Activated effector memory CD4-positive, alpha-beta T cell treated with anti-CD3 and anti-CD28 coated beads, Interleukin-2, amount 50 U/mL, for 16 hours (primary cell): Measurements from ENCODE around the gene EIF5A.

Source experiments
- DNase-seq: peaks from one replicate; pipeline ENCODE4 v3.0.0-alpha.2; 2020

Gene EIF5A

DNA sequence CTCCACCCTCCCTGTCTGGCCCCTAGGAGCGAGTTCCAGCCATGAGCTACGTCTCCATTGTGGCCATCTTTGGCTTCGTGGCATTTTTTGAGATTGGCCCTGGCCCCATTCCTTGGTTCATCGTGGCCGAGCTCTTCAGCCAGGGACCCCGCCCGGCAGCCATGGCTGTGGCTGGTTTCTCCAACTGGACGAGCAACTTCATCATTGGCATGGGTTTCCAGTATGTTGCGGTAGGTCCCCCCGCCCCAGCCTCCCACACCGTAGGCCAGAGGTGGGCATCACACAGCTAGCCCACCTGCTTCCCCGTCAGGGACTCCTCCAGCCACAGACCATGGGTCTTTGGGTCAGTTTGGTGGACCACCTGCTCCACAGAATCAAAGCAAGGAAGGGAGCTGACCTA is 21.7 kb upstream of the EIF5A start:
- no peak for DNase-seq

GRCh38 chr17:7289256-7290032 is 18.0 kb upstream of the EIF5A start:
- no peak for DNase-seq

- DNase-seq, result no peak
Measured at GRCh38 chr17:7290166-7290565, 17.3 kb upstream of the EIF5A start.

- DNase-seq, result no peak
Measured at GRCh38 chr17:7290685-7291084, 16.7 kb upstream of the EIF5A start.

- no peak for DNase-seq
Measured at GRCh38 chr17:7292194-7292593, 15.2 kb upstream of the EIF5A start.

GRCh38 chr17:7292729-7293128 is 14.7 kb upstream of the EIF5A start:
- no peak for DNase-seq

- no peak for DNase-seq
Measured at GRCh38 chr17:7293159-7293558, 14.3 kb upstream of the EIF5A start.

DNA sequence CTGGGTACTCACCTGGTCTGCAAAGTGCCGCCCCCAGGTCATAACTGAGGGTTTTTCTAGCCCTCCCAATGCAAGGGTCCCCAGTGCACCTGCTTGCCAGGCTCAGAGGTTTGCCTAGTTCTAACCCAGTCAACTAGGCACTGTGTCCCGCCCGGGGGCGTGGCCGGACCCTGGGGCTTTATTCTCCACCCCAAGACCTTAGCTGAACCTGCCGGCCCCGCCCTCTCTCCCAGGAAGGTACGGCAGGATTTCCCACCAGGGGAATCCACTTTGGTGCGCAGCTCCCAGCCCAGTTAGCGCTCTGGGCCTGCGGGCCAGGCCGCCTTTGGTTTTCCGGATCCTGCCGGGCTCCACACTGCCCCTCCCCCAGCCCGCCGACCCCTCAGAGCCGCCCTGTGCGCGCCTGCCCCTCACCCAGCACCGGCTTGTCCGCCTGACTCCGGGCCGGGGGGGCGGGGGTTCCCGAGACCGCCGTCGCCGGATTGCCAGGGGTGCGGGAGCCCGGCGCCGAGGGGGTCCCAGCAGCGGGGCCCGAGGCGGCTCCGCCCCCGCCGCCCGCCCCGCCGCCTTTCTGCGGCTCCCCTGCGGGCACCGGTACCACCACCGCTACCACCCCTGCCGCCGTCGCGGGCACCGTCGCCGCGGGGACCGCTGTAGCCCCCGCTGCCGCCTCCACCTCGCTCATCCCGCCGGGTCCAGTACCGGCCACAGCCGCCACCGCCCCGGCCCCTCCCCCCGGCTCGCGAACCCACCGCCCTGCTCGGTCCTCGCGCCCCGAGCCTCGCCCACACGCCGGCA is 13.4 kb upstream of the EIF5A start:
- DNase-seq, result peak; percentile 72

- peak; percentile 91 for DNase-seq
Measured at GRCh38 chr17:7294614-7295153, 12.7 kb upstream of the EIF5A start, which contains the start of gene YBX2. Gene YBX2, minus strand, starts transcription at chr17:7294639. Its CDS starts 139 bp downstream, at chr17:7294500.

DNA sequence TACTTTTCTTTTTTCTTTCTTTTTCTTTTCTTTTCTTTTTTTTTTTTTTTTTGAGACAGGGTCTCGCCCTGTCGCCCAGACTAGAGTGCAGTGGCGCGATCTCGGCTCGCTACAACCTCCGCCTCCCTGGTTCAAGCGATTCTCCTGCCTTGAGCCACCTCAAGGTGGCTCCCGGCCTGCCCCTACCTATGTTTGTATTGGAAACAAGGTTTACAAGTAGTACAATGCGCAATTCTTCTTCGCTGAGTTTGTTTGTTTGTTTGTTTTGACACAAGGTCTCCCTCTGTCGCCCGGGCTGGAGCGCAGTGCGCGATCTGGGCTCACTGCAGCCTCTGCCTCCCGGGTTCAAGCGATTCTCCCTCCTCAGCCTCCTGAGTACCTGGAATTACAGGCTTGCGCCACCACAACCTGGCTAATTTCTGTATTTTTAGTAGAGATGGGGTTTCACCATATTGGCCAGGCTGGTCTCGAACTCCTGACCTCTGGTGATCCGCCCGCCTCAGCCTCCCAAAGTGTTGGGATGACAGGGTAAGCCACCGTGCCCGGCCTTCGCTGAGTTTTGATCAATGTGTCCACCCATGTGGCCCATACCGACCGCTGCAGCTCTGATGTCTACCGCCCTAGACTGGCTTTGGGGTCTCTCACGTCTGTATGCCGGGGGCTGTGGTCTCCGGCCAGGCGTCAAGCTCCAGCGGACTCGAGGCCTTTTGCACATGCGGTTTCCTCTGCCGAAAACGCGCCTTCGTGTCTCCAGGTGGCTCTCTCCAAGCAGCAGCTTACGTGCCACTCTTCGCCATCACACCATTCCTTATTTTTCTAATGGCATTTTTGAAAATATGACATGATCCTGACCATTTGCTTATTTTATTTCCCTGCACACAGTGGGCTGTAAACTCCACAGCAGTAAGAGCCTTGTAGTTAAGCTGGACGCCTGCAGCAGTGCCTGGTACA is 11.9 kb upstream of the EIF5A start:
- DNase-seq, result no peak

DNA sequence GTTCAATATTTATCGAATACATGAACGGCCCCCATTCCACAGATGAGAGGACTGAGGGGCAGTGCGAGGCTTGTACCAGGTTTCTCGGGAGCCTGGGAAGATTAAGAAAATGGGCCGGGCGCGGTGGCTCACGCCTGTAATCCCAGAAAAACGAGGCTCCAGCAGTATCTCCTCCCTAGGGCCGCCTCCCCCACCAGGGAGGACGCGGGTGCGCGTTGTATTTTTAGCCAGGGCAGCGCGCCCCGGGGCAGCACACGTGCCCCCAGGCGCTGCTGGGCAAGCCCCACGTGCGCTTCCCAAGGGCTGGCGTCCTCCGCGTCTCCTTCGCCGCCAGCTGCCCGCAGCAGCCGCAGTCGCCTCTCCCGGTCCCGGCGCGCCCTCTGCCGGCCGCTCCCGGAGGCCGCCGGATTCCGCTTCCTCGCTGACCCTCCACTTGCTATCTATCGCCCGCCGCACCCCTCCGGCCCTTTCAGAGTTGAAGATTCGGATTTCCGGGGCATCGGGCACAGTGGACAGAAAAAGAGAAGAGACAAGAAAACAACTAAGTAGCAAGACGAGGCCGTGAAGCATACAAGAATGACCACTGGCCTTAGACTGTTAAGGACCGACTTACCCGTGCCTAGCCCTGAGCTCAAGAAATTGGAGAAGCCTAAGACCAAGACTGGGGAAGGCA is 11.1 kb upstream of the EIF5A start:
- DNase-seq, result peak; percentile 89

- DNase-seq, result no peak
Measured at GRCh38 chr17:7304179-7304578, 3.2 kb upstream of the EIF5A start.

GRCh38 chr17:7307686-7308624 is 527 bp downstream of the EIF5A start:
- DNase-seq, result peak; percentile 83

- DNase-seq, result peak; percentile 94
Measured at GRCh38 chr17:7308625-7309433, 1.4 kb downstream of the EIF5A start.

DNA sequence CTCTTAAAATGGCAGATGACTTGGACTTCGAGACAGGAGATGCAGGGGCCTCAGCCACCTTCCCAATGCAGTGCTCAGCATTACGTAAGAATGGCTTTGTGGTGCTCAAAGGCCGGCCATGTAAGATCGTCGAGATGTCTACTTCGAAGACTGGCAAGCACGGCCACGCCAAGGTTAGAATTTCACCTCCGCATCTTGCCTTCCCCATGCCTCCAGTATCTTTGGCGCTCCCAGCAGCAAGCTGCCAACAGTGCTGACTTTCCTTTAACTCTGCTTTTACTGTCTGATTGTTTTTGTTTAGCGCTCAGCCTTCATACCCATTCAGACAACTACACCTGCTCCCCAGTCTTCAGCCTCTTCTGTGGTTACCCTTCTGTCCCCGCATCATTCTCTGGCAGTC is 2.2 kb downstream of the EIF5A start:
- no peak for DNase-seq

- DNase-seq, result no peak
Measured at GRCh38 chr17:7311110-7311705, 3.8 kb downstream of the EIF5A start.

DNA sequence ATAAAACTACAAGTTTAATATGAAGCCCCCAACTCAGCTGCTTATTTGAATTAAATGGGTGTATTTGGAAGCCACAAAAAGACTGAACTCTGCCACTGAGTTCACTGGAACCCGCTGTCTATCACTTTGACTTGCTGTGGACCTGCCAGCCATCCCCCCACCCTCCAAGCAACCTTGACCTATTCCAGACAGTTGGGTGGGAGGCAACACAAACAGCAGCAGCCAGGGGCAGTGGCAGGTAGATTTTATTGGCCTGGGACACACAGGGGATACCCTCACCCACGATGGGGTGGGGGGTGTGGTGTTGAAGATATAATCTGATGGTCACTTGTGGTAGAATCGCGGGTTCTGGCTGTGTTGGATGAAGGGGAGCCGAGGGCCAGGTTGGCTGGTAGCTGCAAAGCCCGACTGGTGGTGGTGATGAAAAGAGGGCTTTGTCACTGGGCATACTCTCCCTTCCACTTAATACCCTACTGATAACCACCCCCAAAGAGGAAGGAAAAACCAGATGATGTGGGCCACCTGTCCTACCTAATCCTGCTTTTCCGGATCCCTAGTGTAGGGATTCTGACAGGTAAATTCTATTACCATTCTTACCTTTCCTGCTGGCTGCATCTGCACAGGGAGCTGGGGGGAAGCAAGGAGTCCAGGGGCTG is 5.1 kb downstream of the EIF5A start:
- no peak for DNase-seq

- DNase-seq, result no peak
Measured at GRCh38 chr17:7313088-7313889, 5.9 kb downstream of the EIF5A start.
